HepG2 (cell line): Measurements from ENCODE around the gene CACNG7. TPM values are rescaled to one million over a fixed set of nuclear protein-coding genes. Genes with fewer than 3 reads are reported as not detected.

ENCODE experiments used
- ATAC-seq: fragments of 200-7000 bp; cut with Tn5 transposase; 3 replicates; pipeline ENCODE4 v1.9.1; 2020; ENCODE audit warnings: mild to moderate bottlenecking, moderate library complexity
- BruUV-seq: library from RNA; stranded (reverse); fragments of 400-500 nt; replicated peaks from 2 replicates; lab custom pipeline; 2021; lab: Mats Ljungman, UMichigan
- CTCF ChIA-PET: fragments of 300-600 bp; formaldehyde crosslinking; extraction: SDS; loops from one replicate; lab custom pipeline; 2021; ENCODE audit warnings: low total read pairs, inconsistent platforms, low intra/inter-chr PET ratio; lab: Yijun Ruan, JAX
- POLR2A ChIA-PET: fragments of 350-600 bp; sonication (Branson Sonifier 250); formaldehyde crosslinking; loops from one replicate; lab custom pipeline; 2020; ENCODE audit warnings: antibody characterized with exemption, inconsistent platforms; lab: Yijun Ruan, JAX
- DNase-seq: peaks from one replicate; pipeline ENCODE4 v3.0.0-alpha.2; 2015; ENCODE audit warnings: low spot score
- FAIRE-seq: peaks from 3 replicates; lab custom pipeline; 2011; peaks lifted over from hg19 to GRCh38; lab: Jason Lieb, UNC
- H2AFZ ChIP-seq: one replicate; pipeline ENCODE4 v1.6.1; 2011; ENCODE audit warnings: low read length, inconsistent platforms
- H3K27ac ChIP-seq: fragments of 300-600 bp; 3 replicates; pipeline ENCODE4 v1.8.0; 2011; ENCODE audit warnings: mixed run types, mild to moderate bottlenecking, mixed read lengths, low read length, inconsistent platforms; ENCODE audit not compliant: insufficient read depth; ENCODE audit errors: extremely low read length
- H3K27me3 ChIP-seq, 2 experiments: fragments of 200-600 bp in 1 of 2; 2 replicates in 1 of 2; 3 replicates in 1 of 2; pipeline versions ENCODE4 v1.6.0 to v1.8.0; 2011; ENCODE audit warnings: low read length in 2 of 2, mild to moderate bottlenecking in 2 of 2, moderate library complexity in 2 of 2, inconsistent platforms in 1 of 2; ENCODE audit not compliant: insufficient read depth in 2 of 2, control insufficient read depth in 1 of 2
- H3K36me3 ChIP-seq, 2 experiments: fragments of 200-600 bp in 1 of 2; replicated peaks in 1 of 2; 2 replicates in 1 of 2; 3 replicates in 1 of 2; pipeline versions ENCODE4 v1.5.1 to v1.8.0; 2011; ENCODE audit warnings: low read length in 2 of 2, inconsistent platforms in 1 of 2; ENCODE audit not compliant: insufficient read depth in 2 of 2, control insufficient read depth in 1 of 2
- H3K4me1 ChIP-seq: 2 replicates; pipeline ENCODE4 v1.5.1; 2012; ENCODE audit warnings: low read length, inconsistent platforms; ENCODE audit not compliant: insufficient read depth
- H3K4me2 ChIP-seq: 2 replicates; pipeline ENCODE4 v1.6.0; 2011; ENCODE audit warnings: low read depth, low read length, inconsistent platforms
- H3K4me3 ChIP-seq, 3 experiments: fragments of 200-600 bp in 1 of 3; sonication (generic), shearing (Covaris generic) in 1 of 3; replicated peaks in 1 of 3; 2 replicates each; pipeline ENCODE4 v1.5.1; 2011 to 2016; ENCODE audit warnings: low read length in 3 of 3, inconsistent platforms in 2 of 3, low read depth in 2 of 3, mild to moderate bottlenecking in 2 of 3, control low read depth in 1 of 3, mixed read lengths in 1 of 3; ENCODE audit not compliant: insufficient read depth in 1 of 3
- H3K79me2 ChIP-seq: one replicate; pipeline ENCODE4 v1.6.1; 2011; ENCODE audit warnings: low read length, inconsistent platforms; ENCODE audit not compliant: insufficient read depth
- H3K9ac ChIP-seq: 2 replicates; pipeline ENCODE4 v1.6.0; 2011; ENCODE audit warnings: mild to moderate bottlenecking, low read depth, low read length, inconsistent platforms; ENCODE audit not compliant: insufficient read depth
- H3K9me3 ChIP-seq: 2 replicates; pipeline ENCODE4 v1.5.1; 2012; ENCODE audit warnings: mild to moderate bottlenecking, low read length
- H4K20me1 ChIP-seq: 2 replicates; pipeline ENCODE4 v1.6.0; 2011; ENCODE audit warnings: inconsistent platforms, mild to moderate bottlenecking, low read length, moderate library complexity; ENCODE audit not compliant: insufficient read depth
- ARID4A ChIP-seq: sonication (generic); formaldehyde crosslinking; IDR thresholded peaks from 2 replicates; pipeline ENCODE4 v1.5.0; 2020; ENCODE audit warnings: mild to moderate bottlenecking, missing genetic modification reagents, borderline replicate concordance
- ATRX ChIP-seq: sonication (generic); formaldehyde crosslinking; IDR thresholded peaks from 2 replicates; pipeline ENCODE4 v1.4.0; 2020; ENCODE audit warnings: missing genetic modification reagents, borderline replicate concordance
- BORCS8-MEF2B ChIP-seq: sonication (generic); formaldehyde crosslinking; IDR thresholded peaks from 2 replicates; pipeline ENCODE4 v1.8.0; 2022; ENCODE audit warnings: mild to moderate bottlenecking, missing genetic modification reagents
- CBX2 ChIP-seq, 2 experiments: fragments of 200-600 bp in 1 of 2; sonication (generic); formaldehyde crosslinking in 1 of 2; IDR thresholded peaks; 2 replicates each; pipeline versions ENCODE4 v1.7.0 to v1.8.1; 2018 to 2022; ENCODE audit warnings: low read depth in 2 of 2, low read length in 1 of 2, mild to moderate bottlenecking in 1 of 2, missing genetic modification reagents in 1 of 2
- FUBP1 ChIP-seq: sonication (generic); formaldehyde crosslinking; IDR thresholded peaks from 2 replicates; pipeline ENCODE4 v1.5.1; 2020; ENCODE audit warnings: missing genetic modification reagents, mild to moderate bottlenecking, borderline replicate concordance
- NR0B2 ChIP-seq: sonication (generic); formaldehyde crosslinking; IDR thresholded peaks from 2 replicates; pipeline ENCODE4 v1.4.0; 2020; ENCODE audit warnings: mild to moderate bottlenecking, missing genetic modification reagents
- TFE3 ChIP-seq: IDR thresholded peaks from 2 replicates; pipeline ENCODE4 v1.6.1; 2016
- ZNF256 ChIP-seq: sonication (generic); formaldehyde crosslinking; conservative IDR thresholded peaks from 2 replicates; pipeline ENCODE4 v1.4.0; 2020; ENCODE audit warnings: missing genetic modification reagents
- ZNF382 ChIP-seq: sonication (generic); formaldehyde crosslinking; IDR thresholded peaks from 2 replicates; pipeline ENCODE4 v1.5.0; 2020; ENCODE audit warnings: missing genetic modification reagents, mild to moderate bottlenecking, borderline replicate concordance
- ZNF543 ChIP-seq: sonication (generic); formaldehyde crosslinking; IDR thresholded peaks from 2 replicates; pipeline ENCODE4 v1.4.0; 2020; ENCODE audit warnings: mild to moderate bottlenecking, missing genetic modification reagents
- ZNF772 ChIP-seq: sonication (generic); formaldehyde crosslinking; IDR thresholded peaks from 2 replicates; pipeline ENCODE4 v1.5.0; 2020; ENCODE audit warnings: mild to moderate bottlenecking, missing genetic modification reagents
- ZNF891 ChIP-seq: sonication (generic); formaldehyde crosslinking; IDR thresholded peaks from 2 replicates; pipeline ENCODE4 v1.5.0; 2020; ENCODE audit warnings: mild to moderate bottlenecking, missing genetic modification reagents
- WGBS: methylation state at CpG from one replicate; pipeline ENCODE4 v1.1.6; 2017; ENCODE audit warnings: low lambda C conversion rate; 5-methylcytosine and 5-hydroxymethylcytosine counted together
- in situ Hi-C: cut with HindIII; loops from 2 replicates; pipeline ENCODE4 v1.10.0; 2017; ENCODE audit warnings: low pct_unique_long_range_greater_than_20kb; ENCODE audit not compliant: extremely low pct_ligation_motif_present
- intact Hi-C: fragments of 100-400 bp; cut with micrococcal nuclease; formaldehyde crosslinking; loops from one replicate; pipeline ENCODE4 v1.10.0; 2022; ENCODE audit not compliant: unreplicated experiment
- polyA plus RNA-seq, 8 experiments: library from polyadenylated mRNA; depleted of rRNA in 3 of 8; stranded (reverse) in 7 of 8; unstranded in 1 of 8; fragments of >200 nt; fragmentation: Illumina TruSeq in 4 of 8; extraction: Trizol in 4 of 8; gene quantifications; 2 replicates each; pipeline versions ENCODE4 v1.2.1 to v1.2.3, GENCODE V29; 2011 to 2016; ENCODE audit warnings: low read depth in 4 of 8, missing spikeins in 1 of 8, mixed read lengths in 1 of 8; ENCODE audit not compliant: insufficient read depth in 1 of 8
- total RNA-seq, 5 experiments: library from RNA; depleted of rRNA; stranded (reverse); fragments of >200 nt; fragmentation: Illumina TruSeq; extraction: Trizol; gene quantifications; 2 replicates each; pipeline ENCODE4 v1.2.3, GENCODE V29; 2016; ENCODE audit warnings: low read depth in 1 of 5

The CACNG7 gene
- total and polyA plus RNA-seq, 2 of the 13 experiments (the other 11 are each of a cell fraction or from before 2014, with no cell fraction given), result not detected

- peaks cover 4% of the 10 kb centered on the region for H3K79me2 ChIP-seq
- H3K4me3 ChIP-seq, result no peak overlapping the region
- ATAC-seq (no peak), FAIRE-seq (no peak), DNase-seq (no peak)
- ChIA-PET POLR2A (interaction anchor here (0.7 kb wide), 1 partner anchor 8 kb away, joined by 3 read pairs; no protein-coding TSS in a partner anchor), CTCF (no interaction called here)
- no peak overlapping the region for H3K4me2 ChIP-seq
- no peaks in the 10 kb centered on the region for H3K9me3 ChIP-seq
- peaks cover 10 to 42% of the 10 kb centered on the region in 2 experiments; a peak in 4 of 5 replicates for H3K36me3 ChIP-seq
- H3K27me3 ChIP-seq, result no peaks in the 10 kb centered on the region; a peak in 1 of 5 replicates
- H4K20me1 ChIP-seq, result peaks cover 20% of the 10 kb centered on the region
- intact Hi-C loops, result no loop called here
- 82% methylated on average over 6 of the region's 6 CpGs for WGBS
- no peak overlapping the region for H3K27ac ChIP-seq
- H3K4me1 ChIP-seq, result peaks cover 5% of the 10 kb centered on the region
- H2AFZ ChIP-seq, result no peak overlapping the region
- in situ Hi-C loops, result no loop called here
- no peak overlapping the region for H3K9ac ChIP-seq
- no TSS peak for BruUV-seq
- TF ChIP-seq ARID4A (CRISPR knock-in tag) (no peak), BORCS8-MEF2B (no peak), FUBP1 (CRISPR knock-in tag) (no peak), ZNF543 (CRISPR knock-in tag) (no peak), CBX2 (IDR thresholded peaks at IDR 0.05; ENCODE audit: low read depth, low read length) (no peak), CBX2 (CRISPR knock-in tag; IDR thresholded peaks at IDR 0.05; ENCODE audit: low read depth) (no peak), ATRX (CRISPR knock-in tag) (no peak), ZNF256 (no peak), ZNF891 (CRISPR knock-in tag) (no peak), ZNF772 (no peak), NR0B2 (CRISPR knock-in tag) (no peak), TFE3 (CRISPR knock-in tag) (no peak), ZNF382 (CRISPR knock-in tag) (no peak)
Observed at GRCh38 chr19:53874606-53874990, 34.5 kb upstream of the CACNG7 start.
